Endothelial cell of umbilical vein (primary cell): ENCODE results near the gene ARHGEF10L. TPM values are rescaled to one million over a fixed set of nuclear protein-coding genes. Genes with fewer than 3 reads are reported as not detected.

Experiments used
- BruUV-seq: library from RNA; stranded (reverse); fragments of 400-500 nt; replicated peaks from 2 replicates; lab custom pipeline; 2021; lab: Mats Ljungman, UMichigan
- CTCF ChIA-PET: fragments of 300-600, 350-600 bp; sonication (Branson Sonifier 250); formaldehyde crosslinking; loops from one replicate; lab custom pipeline; 2021; ENCODE audit warnings: antibody characterized with exemption, inconsistent platforms; lab: Charles Lee
- POLR2A ChIA-PET: fragments of 300-600, 350-600 bp; sonication (Branson Sonifier 250); formaldehyde crosslinking; loops from one replicate; lab custom pipeline; 2021; ENCODE audit warnings: antibody characterized with exemption, inconsistent platforms; lab: Charles Lee
- DNase-seq: peaks from one replicate; pipeline ENCODE4 v3.0.0-alpha.2; 2011; ENCODE audit warnings: low read depth, low spot score
- FAIRE-seq: peaks from 2 replicates; lab custom pipeline; 2011; peaks lifted over from hg19 to GRCh38; lab: Jason Lieb, UNC
- H2AFZ ChIP-seq: 2 replicates; pipeline ENCODE4 v1.6.0; 2012; ENCODE audit warnings: low read depth, low read length, control low read depth, inconsistent platforms
- H3K27ac ChIP-seq: 2 replicates; pipeline ENCODE4 v1.5.1; 2011; ENCODE audit warnings: low read depth, mild to moderate bottlenecking, control low read depth, low read length, moderate library complexity; ENCODE audit not compliant: insufficient read depth
- H3K27me3 ChIP-seq, 2 experiments: 2 replicates each; pipeline versions ENCODE4 v1.6.0 to v1.6.1; 2011; ENCODE audit warnings: low read length in 2 of 2, mixed read lengths in 1 of 2; ENCODE audit not compliant: control insufficient read depth in 2 of 2, insufficient read depth in 2 of 2
- H3K36me3 ChIP-seq, 2 experiments: 2 replicates in 1 of 2; 3 replicates in 1 of 2; pipeline ENCODE4 v1.5.1; 2011; ENCODE audit warnings: low read length in 2 of 2, mild to moderate bottlenecking in 1 of 2, moderate library complexity in 1 of 2; ENCODE audit not compliant: control insufficient read depth in 2 of 2, insufficient read depth in 2 of 2; ENCODE audit errors: extremely low read depth in 1 of 2
- H3K4me1 ChIP-seq: 3 replicates; pipeline ENCODE4 v1.5.1; 2011; ENCODE audit warnings: mild to moderate bottlenecking, low read length; ENCODE audit not compliant: control insufficient read depth, insufficient read depth; ENCODE audit errors: extremely low read depth
- H3K4me2 ChIP-seq: 2 replicates; pipeline ENCODE4 v1.6.1; 2011; ENCODE audit warnings: low read length, control low read depth, mixed read lengths; ENCODE audit not compliant: insufficient read depth
- H3K4me3 ChIP-seq, 3 experiments: fragments of 200-600 bp in 1 of 3; sonication (generic), shearing (Covaris generic) in 1 of 3; replicated peaks in 1 of 3; 2 replicates each; pipeline ENCODE4 v1.5.1; 2011 to 2016; ENCODE audit warnings: control low read depth in 3 of 3, low read length in 3 of 3, mild to moderate bottlenecking in 2 of 3, inconsistent platforms in 1 of 3, low read depth in 1 of 3, moderate library complexity in 1 of 3; ENCODE audit not compliant: insufficient read depth in 1 of 3
- H3K79me2 ChIP-seq: 2 replicates; pipeline ENCODE4 v1.6.0; 2012; ENCODE audit warnings: low read length, inconsistent platforms; ENCODE audit not compliant: control insufficient read depth, insufficient read depth
- H3K9ac ChIP-seq: replicated peaks from 2 replicates; pipeline ENCODE3; 2011; ENCODE audit warnings: low read length, control low read depth; ENCODE audit not compliant: insufficient read depth; ENCODE audit errors: extremely low read depth
- H3K9me1 ChIP-seq: replicated peaks from 3 replicates; pipeline ENCODE4 v1.6.0; 2011; ENCODE audit warnings: mild to moderate bottlenecking, low read length; ENCODE audit not compliant: control insufficient read depth, insufficient read depth; ENCODE audit errors: extremely low read depth
- H3K9me3 ChIP-seq: replicated peaks from 2 replicates; pipeline ENCODE4 v1.5.1; 2012; ENCODE audit warnings: low read length, inconsistent platforms; ENCODE audit not compliant: control insufficient read depth, insufficient read depth
- H4K20me1 ChIP-seq: replicated peaks from 2 replicates; pipeline ENCODE3; 2011; ENCODE audit warnings: mild to moderate bottlenecking, low read length; ENCODE audit not compliant: control insufficient read depth, insufficient read depth; ENCODE audit errors: extremely low read depth
- CTCF ChIP-seq, 2 donors: IDR thresholded peaks; 1 replicate in 1 of 2; 2 replicates in 1 of 2; pipeline ENCODE4 v1.5.1; 2011; ENCODE audit warnings: low read length in 2 of 2, mild to moderate bottlenecking in 2 of 2, moderate library complexity in 2 of 2, control low read depth in 1 of 2, inconsistent platforms in 1 of 2, low read depth in 1 of 2; ENCODE audit not compliant: insufficient read depth in 1 of 2; ENCODE audit errors: extremely low read depth in 1 of 2
- EZH2 ChIP-seq: IDR thresholded peaks from 2 replicates; pipeline ENCODE4 v1.6.1; 2012; ENCODE audit warnings: borderline replicate concordance, low read depth, mild to moderate bottlenecking, moderate library complexity, low read length, inconsistent platforms; ENCODE audit not compliant: severe bottlenecking
- FOS ChIP-seq: IDR thresholded peaks from 2 replicates; pipeline ENCODE4 v1.6.1; 2011; ENCODE audit warnings: mild to moderate bottlenecking, low read length, moderate library complexity, borderline replicate concordance; ENCODE audit not compliant: insufficient read depth
- GATA2 ChIP-seq: IDR thresholded peaks from 2 replicates; pipeline ENCODE4 v1.7.0; 2011; ENCODE audit warnings: low read depth, mild to moderate bottlenecking, moderate library complexity, mixed read lengths, low read length; ENCODE audit not compliant: insufficient read length, insufficient read depth
- JUN ChIP-seq: IDR thresholded peaks from 2 replicates; pipeline ENCODE4 v1.6.1; 2011; ENCODE audit warnings: borderline replicate concordance, low read depth; ENCODE audit not compliant: insufficient read length, insufficient read depth
- MAX ChIP-seq: IDR thresholded peaks from 2 replicates; pipeline ENCODE4 v1.6.1; 2011; ENCODE audit not compliant: insufficient read depth, insufficient read length
- MYC ChIP-seq: IDR thresholded peaks from one replicate; pipeline ENCODE4 v1.6.1; 2011; ENCODE audit warnings: mild to moderate bottlenecking, low read depth, low read length
- POLR2A ChIP-seq: IDR thresholded peaks from 2 replicates; pipeline ENCODE4 v1.6.1; 2012; ENCODE audit warnings: low read depth, mild to moderate bottlenecking, control low read depth, low read length
- POLR2AphosphoS5 ChIP-seq: IDR thresholded peaks from 2 replicates; pipeline ENCODE4 v1.6.1; 2012; ENCODE audit warnings: low read depth, mild to moderate bottlenecking, control low read depth, low read length, moderate library complexity; ENCODE audit not compliant: insufficient read depth
- dilution Hi-C: fragments of 300-500 bp; cut with MboI; formaldehyde crosslinking; loops from one replicate; pipeline ENCODE4 v1.15.0; 2019; ENCODE audit warnings: low sequenced_read_pairs; ENCODE audit not compliant: extremely low pct_ligation_motif_present
- intact Hi-C: fragments of 100-400 bp; cut with micrococcal nuclease; formaldehyde crosslinking; loops from one replicate; pipeline ENCODE4 v1.10.0; 2022
- polyA plus RNA-seq, 4 experiments: library from polyadenylated mRNA; depleted of rRNA in 3 of 4; stranded (reverse) in 3 of 4; unstranded in 1 of 4; fragments of >200 nt; gene quantifications; 2 replicates each; pipeline versions ENCODE4 v1.2.1 to v1.2.3, GENCODE V29; 2011 to 2012; ENCODE audit warnings: missing spikeins in 1 of 4
- total RNA-seq: library from RNA; stranded (reverse); gene quantifications from 2 replicates; pipeline ENCODE4 v1.2.3, GENCODE V29; 2021

Gene ARHGEF10L
- total and polyA plus RNA-seq, 2 donors (not counting 3 experiments of a cell fraction or from before 2014, with no cell fraction given) = 1.9 to 5.2 TPM

- no TSS peak for BruUV-seq
- Histone ChIP-seq H3K27me3 (no peaks in the 10 kb centered on the region), H3K4me1 (no peaks in the 10 kb centered on the region), H3K27ac (no peak overlapping the region), H3K79me2 (no peaks in the 10 kb centered on the region), H3K9me3 (no peaks in the 10 kb centered on the region), H3K4me3 (no peak overlapping the region), H4K20me1 (no peaks in the 10 kb centered on the region), H3K9ac (no peak overlapping the region), H3K9me1 (no peaks in the 10 kb centered on the region), H3K36me3 (no peaks in the 10 kb centered on the region), H2AFZ (no peak overlapping the region), H3K4me2 (no peak overlapping the region)
- ChIA-PET POLR2A (no interaction called here), CTCF (no interaction called here)
- dilution Hi-C loops (no loop called here), intact Hi-C loops (no loop called here)
- DNase-seq (no peak), FAIRE-seq (no peak)
- TF ChIP-seq MYC = no peak
- TF ChIP-seq EZH2 = no peak
Measured at GRCh38 chr1:17704176-17704575, 164.7 kb downstream of the ARHGEF10L start.

GRCh38 chr1:17706445-17706844, 166.9 kb downstream of the ARHGEF10L start:
- H3K9me1 ChIP-seq = no peaks in the 10 kb centered on the region
- H3K4me1 ChIP-seq = no peaks in the 10 kb centered on the region
- no peaks in the 10 kb centered on the region for H3K36me3 ChIP-seq
- H3K9me3 ChIP-seq = no peaks in the 10 kb centered on the region
- H3K4me2 ChIP-seq = no peak overlapping the region
- H3K4me3 ChIP-seq = no peak overlapping the region
- no TSS peak for BruUV-seq
- intact Hi-C loops (no loop called here), dilution Hi-C loops (no loop called here)
- FAIRE-seq = no peak
- CTCF ChIA-PET = interaction anchor here (2.3 kb wide), 1 partner anchor 9 kb away, joined by 7 read pairs; no protein-coding TSS in a partner anchor
- no peak for DNase-seq
- no peaks in the 10 kb centered on the region for H4K20me1 ChIP-seq
- TF ChIP-seq CTCF (IDR thresholded peaks at IDR 0.05; ENCODE audit: extremely low read depth in 1 of 2, insufficient read depth in 1 of 2, low read depth in 1 of 2, low read length in 2 of 2) (no peak), FOS (no peak), MYC (no peak), GATA2 (no peak), EZH2 (no peak), POLR2A (no peak), MAX (no peak), POLR2AphosphoS5 (no peak), JUN (no peak)
- no peaks in the 10 kb centered on the region for H3K27me3 ChIP-seq
- no peak overlapping the region for H2AFZ ChIP-seq
- POLR2A ChIA-PET = no interaction called here
- H3K79me2 ChIP-seq = no peaks in the 10 kb centered on the region
- no peak overlapping the region for H3K9ac ChIP-seq
- no peak overlapping the region for H3K27ac ChIP-seq
